ENCODE data around the gene USP22.

DNA sequence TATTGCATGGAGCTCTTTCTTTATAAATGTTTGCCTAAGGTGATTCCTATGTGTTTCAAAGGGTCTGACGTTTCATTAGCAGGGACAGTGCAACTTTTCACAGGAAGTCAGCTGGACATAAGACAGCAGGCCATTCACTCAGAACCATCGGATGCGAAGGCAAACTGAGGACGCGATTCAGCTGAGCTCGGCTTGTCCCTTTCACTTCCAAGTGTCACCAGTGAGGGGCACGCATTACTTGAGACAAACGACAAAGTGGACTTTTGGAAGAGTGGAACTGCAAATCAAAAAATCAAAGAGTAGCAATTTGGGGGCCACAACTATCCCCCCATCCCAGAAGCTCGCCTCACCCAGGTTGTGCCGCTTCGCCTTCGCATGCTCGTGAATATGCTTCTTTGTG lies 14.6 kb downstream of the USP22 start:
- TF ChIP-seq, protein P1, sequence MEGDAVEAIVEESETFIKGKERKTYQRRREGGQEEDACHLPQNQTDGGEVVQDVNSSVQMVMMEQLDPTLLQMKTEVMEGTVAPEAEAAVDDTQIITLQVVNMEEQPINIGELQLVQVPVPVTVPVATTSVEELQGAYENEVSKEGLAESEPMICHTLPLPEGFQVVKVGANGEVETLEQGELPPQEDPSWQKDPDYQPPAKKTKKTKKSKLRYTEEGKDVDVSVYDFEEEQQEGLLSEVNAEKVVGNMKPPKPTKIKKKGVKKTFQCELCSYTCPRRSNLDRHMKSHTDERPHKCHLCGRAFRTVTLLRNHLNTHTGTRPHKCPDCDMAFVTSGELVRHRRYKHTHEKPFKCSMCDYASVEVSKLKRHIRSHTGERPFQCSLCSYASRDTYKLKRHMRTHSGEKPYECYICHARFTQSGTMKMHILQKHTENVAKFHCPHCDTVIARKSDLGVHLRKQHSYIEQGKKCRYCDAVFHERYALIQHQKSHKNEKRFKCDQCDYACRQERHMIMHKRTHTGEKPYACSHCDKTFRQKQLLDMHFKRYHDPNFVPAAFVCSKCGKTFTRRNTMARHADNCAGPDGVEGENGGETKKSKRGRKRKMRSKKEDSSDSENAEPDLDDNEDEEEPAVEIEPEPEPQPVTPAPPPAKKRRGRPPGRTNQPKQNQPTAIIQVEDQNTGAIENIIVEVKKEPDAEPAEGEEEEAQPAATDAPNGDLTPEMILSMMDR (IDR thresholded peaks at IDR 0.05; ENCODE audit: insufficient read depth, low read length, poor library complexity, severe bottlenecking) = no peak
- no peak for TF ChIP-seq EZH2phosphoT487 (conservative IDR thresholded peaks at IDR 0.05; ENCODE audit: low read length)

Data from SU-DHL-6 (cell line).